CD14-positive monocyte (primary cell): Measurements from ENCODE around the gene TRIM56. TPM values are rescaled to one million over a fixed set of nuclear protein-coding genes. Genes with fewer than 3 reads are reported as not detected.

Source experiments
- DNase-seq, 3 donors: peaks; one replicate each; pipeline ENCODE4 v3.0.0-alpha.2; 2011 to 2022
- H2AFZ ChIP-seq: 2 replicates; pipeline ENCODE4 v1.6.0; 2012; ENCODE audit warnings: mild to moderate bottlenecking, low read depth, low read length, inconsistent platforms; ENCODE audit not compliant: insufficient read depth, poor library complexity, severe bottlenecking
- H3K27ac ChIP-seq, 2 donors: 1 replicate in 1 of 2; 2 replicates in 1 of 2; pipeline ENCODE4 v1.5.1; 2012 to 2013; ENCODE audit warnings: low read length in 2 of 2, control low read depth in 1 of 2, inconsistent platforms in 1 of 2, low read depth in 1 of 2, mild to moderate bottlenecking in 1 of 2
- H3K27me3 ChIP-seq, 2 donors: one replicate each; pipeline versions ENCODE4 v1.6.0 to v1.6.1; 2011 to 2013; ENCODE audit warnings: low read length in 2 of 2; ENCODE audit not compliant: control insufficient read depth in 2 of 2, insufficient read depth in 2 of 2
- H3K36me3 ChIP-seq, 2 donors: replicated peaks in 1 of 2; 1 replicate in 1 of 2; 2 replicates in 1 of 2; pipeline versions ENCODE4 v1.5.1 to v1.6.1; 2012 to 2013; ENCODE audit warnings: low read length in 2 of 2, control low read depth in 1 of 2, inconsistent platforms in 1 of 2, mild to moderate bottlenecking in 1 of 2; ENCODE audit not compliant: insufficient read depth in 2 of 2, control insufficient read depth in 1 of 2
- H3K4me1 ChIP-seq, 2 donors: 1 replicate in 1 of 2; 2 replicates in 1 of 2; pipeline versions ENCODE4 v1.5.1 to v1.6.1; 2012 to 2013; ENCODE audit warnings: low read length in 2 of 2, control low read depth in 1 of 2, inconsistent platforms in 1 of 2, mild to moderate bottlenecking in 1 of 2, moderate library complexity in 1 of 2; ENCODE audit not compliant: insufficient read depth in 2 of 2, control insufficient read depth in 1 of 2
- H3K4me2 ChIP-seq: replicated peaks from 2 replicates; pipeline ENCODE3; 2012; ENCODE audit warnings: low read length, moderate library complexity, mild to moderate bottlenecking; ENCODE audit not compliant: poor library complexity, severe bottlenecking; ENCODE audit errors: extremely low read depth
- H3K4me3 ChIP-seq, 3 experiments: fragments of 200-600 bp in 1 of 3; sonication (generic) in 1 of 3; replicated peaks in 1 of 3; 1 replicate in 2 of 3; 2 replicates in 1 of 3; pipeline ENCODE4 v1.5.1; 2011 to 2013; ENCODE audit warnings: low read length in 3 of 3, mild to moderate bottlenecking in 3 of 3, control low read depth in 2 of 3, low read depth in 2 of 3, inconsistent platforms in 1 of 3, moderate library complexity in 1 of 3
- H3K79me2 ChIP-seq: 2 replicates; pipeline ENCODE4 v1.6.0; 2012; ENCODE audit warnings: mild to moderate bottlenecking, control low read depth, inconsistent platforms, low read length, moderate library complexity; ENCODE audit not compliant: insufficient read depth
- H3K9ac ChIP-seq: 2 replicates; pipeline ENCODE4 v1.6.0; 2017; ENCODE audit warnings: low read length, mild to moderate bottlenecking; ENCODE audit not compliant: insufficient read depth, poor library complexity, severe bottlenecking
- H3K9me3 ChIP-seq, 2 donors: replicated peaks in 1 of 2; 1 replicate in 1 of 2; 2 replicates in 1 of 2; pipeline versions ENCODE4 v1.5.1 to v1.6.1; 2012 to 2013; ENCODE audit warnings: low read length in 2 of 2, control low read depth in 1 of 2; ENCODE audit not compliant: control insufficient read depth in 1 of 2, insufficient read depth in 1 of 2
- H4K20me1 ChIP-seq: 2 replicates; pipeline ENCODE4 v1.6.0; 2012; ENCODE audit warnings: mild to moderate bottlenecking, low read length, control low read depth, moderate library complexity; ENCODE audit not compliant: insufficient read depth
- H3K27ac Mint-ChIP-seq, 7 donors: one replicate each; pipeline ENCODE4 v1.8.0; 2020; ENCODE audit warnings: mild to moderate bottlenecking in 7 of 7, mixed read lengths in 7 of 7, moderate library complexity in 6 of 7, inconsistent platforms in 2 of 7
- H3K27me3 Mint-ChIP-seq, 3 donors: one replicate each; pipeline ENCODE4 v1.8.0; 2021 to 2022; ENCODE audit warnings: low read depth in 3 of 3, mild to moderate bottlenecking in 3 of 3, mixed read lengths in 3 of 3, moderate library complexity in 3 of 3, inconsistent platforms in 1 of 3
- H3K36me3 Mint-ChIP-seq, 2 donors: one replicate each; pipeline ENCODE4 v1.8.0; 2020; ENCODE audit warnings: mixed read lengths in 2 of 2, inconsistent platforms in 1 of 2, mild to moderate bottlenecking in 1 of 2
- H3K4me1 Mint-ChIP-seq: one replicate; pipeline ENCODE4 v1.8.0; 2020; ENCODE audit warnings: mild to moderate bottlenecking, mixed read lengths
- H3K4me3 Mint-ChIP-seq, 2 donors: one replicate each; pipeline ENCODE4 v1.8.0; 2020; ENCODE audit warnings: mild to moderate bottlenecking in 2 of 2, mixed read lengths in 2 of 2, moderate library complexity in 1 of 2
- H3K9me3 Mint-ChIP-seq, 7 donors: one replicate each; pipeline ENCODE4 v1.8.0; 2020 to 2022; ENCODE audit warnings: mixed read lengths in 7 of 7, mild to moderate bottlenecking in 6 of 7, moderate library complexity in 6 of 7, inconsistent platforms in 2 of 7
- WGBS: methylation state at CpG from one replicate; pipeline ENCODE4 v1.1.5; 2013; ENCODE audit warnings: missing lambda C conversion rate; ENCODE audit not compliant: insufficient coverage; 5-methylcytosine and 5-hydroxymethylcytosine counted together
- intact Hi-C, 2 donors: fragments of 100-400 bp; cut with micrococcal nuclease; formaldehyde crosslinking; loops; one replicate each; pipeline versions ENCODE4 v1.15.0 to v1.15.1; 2023
- polyA plus RNA-seq, 3 donors: library from polyadenylated mRNA; depleted of rRNA in 1 of 3; unstranded in 2 of 3; stranded (reverse) in 1 of 3; fragments of 300-500 nt in 2 of 3; fragments of >200 nt in 1 of 3; fragmentation: Illumina TruSeq in 2 of 3; gene quantifications; 1 replicate in 2 of 3; 2 replicates in 1 of 3; pipeline ENCODE4 v1.2.3, GENCODE V29; 2012 to 2021
- TF ChIP-seq, protein P1 (sequence below): fragments of 200-600 bp; IDR thresholded peaks from one replicate; pipeline ENCODE4 v1.8.0; 2022; ENCODE audit warnings: antibody characterized with exemption, mild to moderate bottlenecking

The TRIM56 gene
- polyA plus RNA-seq, 3 donors, result 0.66 to 9.4 (median 1.2) TPM

DNA sequence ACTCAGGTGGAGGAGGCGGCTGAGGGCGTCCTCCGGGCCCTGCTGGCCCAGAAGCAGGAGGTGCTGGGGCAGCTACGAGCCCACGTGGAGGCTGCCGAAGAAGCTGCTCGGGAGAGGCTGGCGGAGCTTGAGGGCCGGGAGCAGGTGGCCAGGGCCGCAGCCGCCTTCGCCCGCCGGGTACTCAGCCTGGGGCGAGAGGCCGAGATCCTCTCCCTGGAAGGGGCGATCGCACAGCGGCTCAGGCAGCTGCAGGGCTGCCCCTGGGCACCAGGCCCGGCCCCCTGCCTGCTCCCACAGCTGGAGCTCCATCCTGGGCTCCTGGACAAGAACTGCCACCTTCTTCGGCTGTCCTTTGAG is 2.8 kb downstream of the TRIM56 start:
- no peaks in the 10 kb centered on the region for H3K9me3 ChIP-seq
- no peaks in the 10 kb centered on the region for H3K27me3 ChIP-seq
- no peak overlapping the region for H3K4me2 ChIP-seq
- Mint-ChIP-seq H3K27me3 (no peaks in the 10 kb centered on the region), H3K36me3 (peaks cover 46 to 51% of the 10 kb centered on the region in 2 donors), H3K27ac (peak overlapping the region in 1 of 7 donors; percentile 74), H3K4me1 (peaks cover 23% of the 10 kb centered on the region), H3K9me3 (peaks cover 0 to 3% (median 0%) of the 10 kb centered on the region in 7 donors), H3K4me3 (no peak overlapping the region)
- no peak overlapping the region for H3K9ac ChIP-seq
- no peak overlapping the region for H3K27ac ChIP-seq
- no peak overlapping the region for H2AFZ ChIP-seq
- DNase-seq, result no peak
- intact Hi-C loops, result loop anchor here in 1 of 2 donors (10.0 kb wide), 1 partner anchor 167 kb away; no protein-coding TSS in a partner anchor
- peaks cover 56% of the 10 kb centered on the region for H3K79me2 ChIP-seq
- peaks cover 13 to 21% of the 10 kb centered on the region in 2 donors for H3K4me1 ChIP-seq
- TF ChIP-seq, protein P1, sequence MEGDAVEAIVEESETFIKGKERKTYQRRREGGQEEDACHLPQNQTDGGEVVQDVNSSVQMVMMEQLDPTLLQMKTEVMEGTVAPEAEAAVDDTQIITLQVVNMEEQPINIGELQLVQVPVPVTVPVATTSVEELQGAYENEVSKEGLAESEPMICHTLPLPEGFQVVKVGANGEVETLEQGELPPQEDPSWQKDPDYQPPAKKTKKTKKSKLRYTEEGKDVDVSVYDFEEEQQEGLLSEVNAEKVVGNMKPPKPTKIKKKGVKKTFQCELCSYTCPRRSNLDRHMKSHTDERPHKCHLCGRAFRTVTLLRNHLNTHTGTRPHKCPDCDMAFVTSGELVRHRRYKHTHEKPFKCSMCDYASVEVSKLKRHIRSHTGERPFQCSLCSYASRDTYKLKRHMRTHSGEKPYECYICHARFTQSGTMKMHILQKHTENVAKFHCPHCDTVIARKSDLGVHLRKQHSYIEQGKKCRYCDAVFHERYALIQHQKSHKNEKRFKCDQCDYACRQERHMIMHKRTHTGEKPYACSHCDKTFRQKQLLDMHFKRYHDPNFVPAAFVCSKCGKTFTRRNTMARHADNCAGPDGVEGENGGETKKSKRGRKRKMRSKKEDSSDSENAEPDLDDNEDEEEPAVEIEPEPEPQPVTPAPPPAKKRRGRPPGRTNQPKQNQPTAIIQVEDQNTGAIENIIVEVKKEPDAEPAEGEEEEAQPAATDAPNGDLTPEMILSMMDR, result no peak
- H3K4me3 ChIP-seq, result no peak overlapping the region
- WGBS, result 93% methylated on average over 21 of the region's 21 CpGs
- H3K36me3 ChIP-seq, result peaks cover 31 to 47% of the 10 kb centered on the region in 2 donors
- H4K20me1 ChIP-seq, result peaks cover 49% of the 10 kb centered on the region

DNA sequence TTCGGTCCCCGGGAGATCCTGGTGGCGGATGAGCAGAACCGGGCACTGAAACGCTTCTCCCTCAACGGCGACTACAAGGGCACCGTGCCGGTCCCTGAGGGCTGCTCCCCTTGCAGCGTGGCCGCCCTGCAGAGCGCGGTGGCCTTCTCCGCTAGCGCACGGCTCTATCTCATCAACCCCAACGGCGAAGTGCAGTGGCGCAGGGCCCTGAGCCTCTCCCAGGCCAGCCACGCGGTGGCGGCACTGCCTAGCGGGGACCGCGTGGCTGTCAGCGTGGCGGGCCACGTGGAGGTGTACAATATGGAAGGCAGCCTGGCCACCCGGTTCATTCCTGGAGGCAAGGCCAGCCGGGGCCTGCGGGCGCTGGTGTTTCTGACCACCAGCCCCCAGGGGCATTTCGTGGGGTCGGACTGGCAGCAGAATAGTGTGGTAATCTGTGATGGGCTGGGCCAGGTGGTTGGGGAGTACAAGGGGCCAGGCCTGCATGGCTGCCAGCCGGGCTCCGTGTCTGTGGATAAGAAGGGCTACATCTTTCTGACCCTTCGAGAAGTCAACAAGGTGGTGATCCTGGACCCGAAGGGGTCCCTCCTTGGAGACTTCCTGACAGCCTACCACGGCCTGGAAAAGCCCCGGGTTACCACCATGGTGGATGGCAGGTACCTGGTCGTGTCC is 3.7 kb downstream of the TRIM56 start:
- Histone ChIP-seq H3K36me3 (peaks cover 31 to 47% of the 10 kb centered on the region in 2 donors), H3K4me3 (no peak overlapping the region), H3K27me3 (no peaks in the 10 kb centered on the region), H4K20me1 (peaks cover 53% of the 10 kb centered on the region), H3K79me2 (peaks cover 58% of the 10 kb centered on the region), H3K9me3 (no peaks in the 10 kb centered on the region), H3K4me2 (no peak overlapping the region), H3K27ac (no peak overlapping the region), H3K4me1 (peaks cover 13 to 21% of the 10 kb centered on the region in 2 donors), H3K9ac (no peak overlapping the region), H2AFZ (no peak overlapping the region)
- intact Hi-C loops, result loop anchor here in 1 of 2 donors (10.0 kb wide), 1 partner anchor 166 kb away; no protein-coding TSS in a partner anchor
- peak overlapping the region in 2 of 7 donors; percentile 12 to 32 for H3K27ac Mint-ChIP-seq
- 97% methylated on average over 41 of the region's 41 CpGs for WGBS
- DNase-seq, result no peak
- peaks cover 23% of the 10 kb centered on the region for H3K4me1 Mint-ChIP-seq
- H3K9me3 Mint-ChIP-seq, result peaks cover 0 to 3% (median 0%) of the 10 kb centered on the region in 7 donors
- H3K27me3 Mint-ChIP-seq, result no peaks in the 10 kb centered on the region
- H3K4me3 Mint-ChIP-seq, result no peak overlapping the region
- TF ChIP-seq, protein P1, result no peak
- peaks cover 46 to 51% of the 10 kb centered on the region in 2 donors for H3K36me3 Mint-ChIP-seq
